K562 (cell line): ENCODE measurements around the gene KRI1. TPM values are rescaled to one million over a fixed set of nuclear protein-coding genes. Genes with fewer than 3 reads are reported as not detected.

Source experiments
- CAMTA2 ChIP-seq: fragments of 250-450 bp; sonication (Bioruptor Pico); conservative IDR thresholded peaks from 2 replicates; pipeline ENCODE4 v1.5.1; 2022
- EHMT2 ChIP-seq: fragments of 450-650 bp; IDR thresholded peaks from 2 replicates; pipeline ENCODE4 v1.6.1; 2018; ENCODE audit warnings: antibody characterized with exemption
- EP400 ChIP-seq: fragments of 450-650 bp; IDR thresholded peaks from 2 replicates; pipeline ENCODE4 v1.6.1; 2017; ENCODE audit warnings: antibody characterized with exemption, mild to moderate bottlenecking, moderate library complexity
- ETV5 ChIP-seq: sonication (generic); formaldehyde crosslinking; IDR thresholded peaks from 2 replicates; pipeline ENCODE4 v1.4.0; 2020; ENCODE audit warnings: low read depth, mild to moderate bottlenecking, missing genetic modification reagents
- GATAD2A ChIP-seq: fragments of 450-650 bp; IDR thresholded peaks from 2 replicates; pipeline ENCODE4 v1.6.1; 2017
- GMEB1 ChIP-seq: fragments of 250-450 bp; sonication (Bioruptor Pico); IDR thresholded peaks from 2 replicates; pipeline ENCODE4 v1.4.0; 2020; ENCODE audit warnings: mild to moderate bottlenecking
- HMGXB4 ChIP-seq: sonication (generic); formaldehyde crosslinking; IDR thresholded peaks from 2 replicates; pipeline ENCODE4 v1.8.1; 2023; ENCODE audit warnings: mild to moderate bottlenecking, missing genetic modification reagents
- MAFG ChIP-seq: fragments of 450-650 bp; conservative IDR thresholded peaks from 2 replicates; pipeline ENCODE4 v1.6.1; 2016; ENCODE audit warnings: missing genetic modification characterization, missing compliant biosample characterization
- MBD1 ChIP-seq: fragments of 250-450 bp; sonication (Bioruptor Pico); IDR thresholded peaks from 2 replicates; pipeline ENCODE4 v1.8.0; 2022; ENCODE audit warnings: inconsistent platforms
- OTX1 ChIP-seq: fragments of 450-650 bp; formaldehyde crosslinking; IDR thresholded peaks from 2 replicates; pipeline ENCODE4 v1.4.0; 2022; ENCODE audit warnings: mild to moderate bottlenecking
- TCF7 ChIP-seq: sonication (generic); IDR thresholded peaks from 2 replicates; pipeline ENCODE4 v1.6.1; 2016; ENCODE audit warnings: antibody characterized with exemption, borderline replicate concordance
- ZBTB7A ChIP-seq: IDR thresholded peaks from 2 replicates; pipeline ENCODE4 v1.6.1; 2011; ENCODE audit warnings: low read depth, mild to moderate bottlenecking, low read length, moderate library complexity, borderline replicate concordance; ENCODE audit not compliant: control insufficient read depth
- ZC3H4 ChIP-seq: sonication (generic); formaldehyde crosslinking; IDR thresholded peaks from 2 replicates; pipeline ENCODE4 v1.9.0; 2021; ENCODE audit warnings: missing genetic modification reagents, borderline replicate concordance
- ZNF217 ChIP-seq: sonication (generic); formaldehyde crosslinking; IDR thresholded peaks from 2 replicates; pipeline ENCODE4 v1.8.0; 2022; ENCODE audit warnings: mild to moderate bottlenecking, missing genetic modification reagents
- ZNF253 ChIP-seq: fragments of 250-450 bp; sonication (Bioruptor Pico); conservative IDR thresholded peaks from 2 replicates; pipeline ENCODE4 v1.6.1; 2021; ENCODE audit warnings: mild to moderate bottlenecking
- ZNF445 ChIP-seq: fragments of 250-450 bp; sonication (Bioruptor Pico); IDR thresholded peaks from 2 replicates; pipeline ENCODE4 v1.4.0; 2020; ENCODE audit warnings: low read depth, mild to moderate bottlenecking, moderate library complexity
- ZNF609 ChIP-seq: sonication (generic); formaldehyde crosslinking; IDR thresholded peaks from 2 replicates; pipeline ENCODE4 v1.8.1; 2023; ENCODE audit warnings: missing genetic modification reagents, mild to moderate bottlenecking, borderline replicate concordance
- ZNF668 ChIP-seq: fragments of 250-450 bp; sonication (Bioruptor Pico); IDR thresholded peaks from 2 replicates; pipeline ENCODE4 v1.8.0; 2022; ENCODE audit warnings: mild to moderate bottlenecking, inconsistent platforms
- polyA plus RNA-seq, 8 experiments: library from polyadenylated mRNA; depleted of rRNA in 4 of 8; stranded (reverse) in 5 of 8; unstranded in 3 of 8; fragments of >200 nt; fragmentation: Nextera tagmentation in 2 of 8; fragmentation: Illumina TruSeq in 1 of 8; extraction: Ambion mirVana in 2 of 8; extraction: Trizol in 1 of 8; gene quantifications; 2 replicates each; pipeline versions ENCODE4 v1.2.1 to v1.2.3, GENCODE V29; 2011 to 2014; ENCODE audit warnings: inconsistent platforms in 1 of 8, missing spikeins in 1 of 8
- total RNA-seq, 7 experiments: library from RNA; depleted of rRNA in 6 of 7; stranded (reverse); fragments of >200 nt in 6 of 7; fragmentation: Illumina TruSeq in 2 of 7; extraction: Trizol in 2 of 7; gene quantifications; 2 replicates each; pipeline versions ENCODE4 v1.2.1 to v1.2.3, GENCODE V29; 2011 to 2021; ENCODE audit warnings: low replicate concordance in 1 of 7

The KRI1 gene
- total and polyA plus RNA-seq, 9 of the 15 experiments (the other 6 are each of a cell fraction or from before 2014, with no cell fraction given) = 1.1 to 50.7 (median 24.7) TPM

GRCh38 chr19:10568062-10568825, 2.4 kb upstream of the KRI1 start (continued):
- TF ChIP-seq GATAD2A (no peak), MBD1 (CRISPR knock-in tag) (no peak), ZNF253 (CRISPR knock-in tag) (no peak), ZC3H4 (CRISPR knock-in tag) (no peak), ZNF609 (CRISPR knock-in tag) (0 out of 2 replicates have a peak, but pooled peaks have one; percentile 21), ZNF668 (CRISPR knock-in tag) (no peak), EP400 (no peak), EHMT2 (no peak), HMGXB4 (CRISPR knock-in tag) (no peak), CAMTA2 (CRISPR knock-in tag) (no peak), TCF7 (no peak), OTX1 (CRISPR knock-in tag) (no peak), ETV5 (CRISPR knock-in tag) (no peak), MAFG (tag) (no peak), ZNF445 (CRISPR knock-in tag) (no peak), ZNF217 (no peak), GMEB1 (no peak), ZBTB7A (peak; percentile 82; the same call in 1 of the 2 replicates)
